ENCODE measurements around the gene MAU2.

DNA sequence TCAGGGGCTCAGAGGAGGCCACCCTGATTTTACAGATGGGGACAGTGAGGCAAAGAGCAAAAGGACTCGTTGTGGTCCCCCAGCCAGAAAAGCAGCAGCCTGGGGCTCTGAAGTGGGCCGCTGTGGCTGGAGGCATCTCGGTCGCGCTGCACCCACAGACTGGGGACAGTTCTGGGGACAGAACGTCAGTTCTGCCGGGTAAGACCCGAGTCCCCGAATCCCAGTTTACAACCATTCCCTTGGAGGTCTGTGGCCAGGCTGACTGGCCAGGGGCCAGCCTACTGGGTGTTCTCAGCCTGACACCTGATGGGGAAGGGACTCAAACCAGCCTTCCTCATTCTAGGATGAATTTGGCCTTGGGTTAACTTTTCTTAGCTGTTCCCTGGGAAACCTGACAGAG, 14.4 kb upstream of the MAU2 start:
- TF ChIP-seq CTCF (IDR thresholded peaks at IDR 0.05; ENCODE audit: low read depth, low read length) (no peak), EZH2phosphoT487 (IDR thresholded peaks at IDR 0.05; ENCODE audit: low read depth) (no peak)

Data from OCI-LY3 (cell line).